Right ventricle myocardium superior (tissue), 1 donor: ENCODE data around the gene KCTD16. TPM values are rescaled to one million over a fixed set of nuclear protein-coding genes. Genes with fewer than 3 reads are reported as not detected.
A peak's percentile ranks its signal among the peaks of the same experiment; 100 is the strongest.

Experiments
- ATAC-seq: fragments of 200-7000 bp; cut with Tn5 transposase; one replicate; pipeline ENCODE4 v1.9.1; 2020; ENCODE audit warnings: mild to moderate bottlenecking; ENCODE audit not compliant: poor library complexity
- DNase-seq: peaks from one replicate; pipeline ENCODE4 v3.0.0-alpha.2; 2020
- intact Hi-C: fragments of 100-400 bp; cut with DNase I; formaldehyde crosslinking; loops from one replicate; pipeline ENCODE4 v1.11.2; 2022
- total RNA-seq: library from RNA; stranded (reverse); fragmentation: NEBNext Ultra II Directional; extraction: Animal tissue kit (Norgen Biotek cat#: 25700); gene quantifications from one replicate; pipeline ENCODE4 v1.2.1, GENCODE V29; 2021
- donor health status: DM: no; HTN: yes; CAD: no; lungs with severe emphysema.

Gene KCTD16
- total RNA-seq, 1 donor from 2014 or later: 0.03 TPM

- ATAC-seq: peak; percentile 45
- intact Hi-C loops: loop anchor here (10.0 kb wide), 1 partner anchor 183 kb away; no protein-coding TSS in a partner anchor
- no peak for DNase-seq
Observed at GRCh38 chr5:144202072-144202471, 31.4 kb downstream of the KCTD16 start.

GRCh38 chr5:144202726-144203125 is 32.1 kb downstream of the KCTD16 start:
- DNase-seq (no peak), ATAC-seq (no peak)
- intact Hi-C loops: loop anchor here (10.0 kb wide), 1 partner anchor 182 kb away; no protein-coding TSS in a partner anchor

- intact Hi-C loops: loop anchor here (10.0 kb wide), 1 partner anchor 181 kb away; no protein-coding TSS in a partner anchor
- ATAC-seq (peak; percentile 70), DNase-seq (no peak)
Observed at GRCh38 chr5:144203750-144204596, 33.3 kb downstream of the KCTD16 start.

GRCh38 chr5:144205141-144205551 is 34.5 kb downstream of the KCTD16 start:
- intact Hi-C loops: loop anchor here (10.0 kb wide), 1 partner anchor 180 kb away; no protein-coding TSS in a partner anchor
- DNase-seq: peak; percentile 46
- ATAC-seq: peak; percentile 39

GRCh38 chr5:144206141-144206540 is 35.5 kb downstream of the KCTD16 start:
- intact Hi-C loops: loop anchor here (10.0 kb wide), 1 partner anchor 179 kb away; no protein-coding TSS in a partner anchor
- ATAC-seq: no peak
- DNase-seq: no peak

GRCh38 chr5:144207875-144208444 is 37.3 kb downstream of the KCTD16 start:
- ATAC-seq (no peak), DNase-seq (no peak)
- intact Hi-C loops: loop anchor here (10.0 kb wide), 1 partner anchor 177 kb away; no protein-coding TSS in a partner anchor

- DNase-seq (no peak), ATAC-seq (no peak)
- intact Hi-C loops: loop anchor here (10.0 kb wide), 1 partner anchor 175 kb away; no protein-coding TSS in a partner anchor
Observed at GRCh38 chr5:144209361-144209760, 38.7 kb downstream of the KCTD16 start.

GRCh38 chr5:144210655-144211054 is 40.0 kb downstream of the KCTD16 start:
- no peak for ATAC-seq
- intact Hi-C loops: no loop called here
- no peak for DNase-seq

GRCh38 chr5:144219869-144220268 is 49.2 kb downstream of the KCTD16 start:
- intact Hi-C loops: no loop called here

GRCh38 chr5:144227363-144227999 is 56.8 kb downstream of the KCTD16 start:
- ATAC-seq (no peak), DNase-seq (no peak)
- intact Hi-C loops: no loop called here

More at GRCh38 chr5:144219869-144220268, 49.2 kb downstream of the KCTD16 start:
- no peak for ATAC-seq
- DNase-seq: no peak

GRCh38 chr5:144230806-144231205 is 60.1 kb downstream of the KCTD16 start:
- DNase-seq (no peak), ATAC-seq (no peak)
- intact Hi-C loops: no loop called here

- ATAC-seq: no peak
- DNase-seq: no peak
- intact Hi-C loops: no loop called here
Observed at GRCh38 chr5:144232285-144232684, 61.6 kb downstream of the KCTD16 start.

GRCh38 chr5:144236499-144236898 is 65.8 kb downstream of the KCTD16 start:
- intact Hi-C loops: no loop called here
- no peak for ATAC-seq
- no peak for DNase-seq

GRCh38 chr5:144237851-144238250 is 67.2 kb downstream of the KCTD16 start:
- DNase-seq (no peak), ATAC-seq (peak; percentile 25)
- intact Hi-C loops: no loop called here

GRCh38 chr5:144247131-144247530 is 76.5 kb downstream of the KCTD16 start:
- intact Hi-C loops: no loop called here
- no peak for DNase-seq
- no peak for ATAC-seq

- intact Hi-C loops: no loop called here
- no peak for ATAC-seq
- DNase-seq: no peak
Observed at GRCh38 chr5:144248015-144248414, 77.3 kb downstream of the KCTD16 start.

- ATAC-seq (no peak), DNase-seq (no peak)
- intact Hi-C loops: no loop called here
Observed at GRCh38 chr5:144249755-144250464, 79.2 kb downstream of the KCTD16 start.

- ATAC-seq (no peak), DNase-seq (no peak)
- intact Hi-C loops: no loop called here
Observed at GRCh38 chr5:144254552-144254951, 83.9 kb downstream of the KCTD16 start.

- intact Hi-C loops: no loop called here
- no peak for DNase-seq
Observed at GRCh38 chr5:144260121-144260520, 89.4 kb downstream of the KCTD16 start.

More at GRCh38 chr5:144260121-144260520, 89.4 kb downstream of the KCTD16 start:
- ATAC-seq: no peak
